ENCODE results near the gene GAB2.

- TF ChIP-seq, protein P1, sequence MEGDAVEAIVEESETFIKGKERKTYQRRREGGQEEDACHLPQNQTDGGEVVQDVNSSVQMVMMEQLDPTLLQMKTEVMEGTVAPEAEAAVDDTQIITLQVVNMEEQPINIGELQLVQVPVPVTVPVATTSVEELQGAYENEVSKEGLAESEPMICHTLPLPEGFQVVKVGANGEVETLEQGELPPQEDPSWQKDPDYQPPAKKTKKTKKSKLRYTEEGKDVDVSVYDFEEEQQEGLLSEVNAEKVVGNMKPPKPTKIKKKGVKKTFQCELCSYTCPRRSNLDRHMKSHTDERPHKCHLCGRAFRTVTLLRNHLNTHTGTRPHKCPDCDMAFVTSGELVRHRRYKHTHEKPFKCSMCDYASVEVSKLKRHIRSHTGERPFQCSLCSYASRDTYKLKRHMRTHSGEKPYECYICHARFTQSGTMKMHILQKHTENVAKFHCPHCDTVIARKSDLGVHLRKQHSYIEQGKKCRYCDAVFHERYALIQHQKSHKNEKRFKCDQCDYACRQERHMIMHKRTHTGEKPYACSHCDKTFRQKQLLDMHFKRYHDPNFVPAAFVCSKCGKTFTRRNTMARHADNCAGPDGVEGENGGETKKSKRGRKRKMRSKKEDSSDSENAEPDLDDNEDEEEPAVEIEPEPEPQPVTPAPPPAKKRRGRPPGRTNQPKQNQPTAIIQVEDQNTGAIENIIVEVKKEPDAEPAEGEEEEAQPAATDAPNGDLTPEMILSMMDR (IDR thresholded peaks at IDR 0.05; ENCODE audit: low read length), result no peak
- no peak for TF ChIP-seq EZH2 (IDR thresholded peaks at IDR 0.05; ENCODE audit: borderline replicate concordance, low read length)
These were observed 216.4 kb downstream of the GAB2 start for GRCh38 chr11:78201096-78201818.
